ENCODE measurements around the gene CHRM2.

The CHRM2 gene

GRCh38 chr7:136891850-136892249, 23.4 kb downstream of the CHRM2 start:
- DNase-seq (ENCODE audit: low read depth): no peak
- TF ChIP-seq, protein P1, sequence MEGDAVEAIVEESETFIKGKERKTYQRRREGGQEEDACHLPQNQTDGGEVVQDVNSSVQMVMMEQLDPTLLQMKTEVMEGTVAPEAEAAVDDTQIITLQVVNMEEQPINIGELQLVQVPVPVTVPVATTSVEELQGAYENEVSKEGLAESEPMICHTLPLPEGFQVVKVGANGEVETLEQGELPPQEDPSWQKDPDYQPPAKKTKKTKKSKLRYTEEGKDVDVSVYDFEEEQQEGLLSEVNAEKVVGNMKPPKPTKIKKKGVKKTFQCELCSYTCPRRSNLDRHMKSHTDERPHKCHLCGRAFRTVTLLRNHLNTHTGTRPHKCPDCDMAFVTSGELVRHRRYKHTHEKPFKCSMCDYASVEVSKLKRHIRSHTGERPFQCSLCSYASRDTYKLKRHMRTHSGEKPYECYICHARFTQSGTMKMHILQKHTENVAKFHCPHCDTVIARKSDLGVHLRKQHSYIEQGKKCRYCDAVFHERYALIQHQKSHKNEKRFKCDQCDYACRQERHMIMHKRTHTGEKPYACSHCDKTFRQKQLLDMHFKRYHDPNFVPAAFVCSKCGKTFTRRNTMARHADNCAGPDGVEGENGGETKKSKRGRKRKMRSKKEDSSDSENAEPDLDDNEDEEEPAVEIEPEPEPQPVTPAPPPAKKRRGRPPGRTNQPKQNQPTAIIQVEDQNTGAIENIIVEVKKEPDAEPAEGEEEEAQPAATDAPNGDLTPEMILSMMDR (conservative IDR thresholded peaks at IDR 0.05; ENCODE audit: low read length): no peak
- H3K4me3 ChIP-seq (ENCODE audit: low read length): no peak overlapping the region

- no peak for DNase-seq (ENCODE audit: low read depth)
- no peak overlapping the region for H3K4me3 ChIP-seq (ENCODE audit: low read length)
- TF ChIP-seq, protein P1 (conservative IDR thresholded peaks at IDR 0.05; ENCODE audit: low read length): no peak
Measured at GRCh38 chr7:136894789-136895188, 26.3 kb downstream of the CHRM2 start.

- no peak overlapping the region for H3K4me3 ChIP-seq (ENCODE audit: low read length)
- TF ChIP-seq, protein P1 (conservative IDR thresholded peaks at IDR 0.05; ENCODE audit: low read length): no peak
- DNase-seq (ENCODE audit: low read depth): no peak
Measured at GRCh38 chr7:136897676-136898075, 29.2 kb downstream of the CHRM2 start.

DNA sequence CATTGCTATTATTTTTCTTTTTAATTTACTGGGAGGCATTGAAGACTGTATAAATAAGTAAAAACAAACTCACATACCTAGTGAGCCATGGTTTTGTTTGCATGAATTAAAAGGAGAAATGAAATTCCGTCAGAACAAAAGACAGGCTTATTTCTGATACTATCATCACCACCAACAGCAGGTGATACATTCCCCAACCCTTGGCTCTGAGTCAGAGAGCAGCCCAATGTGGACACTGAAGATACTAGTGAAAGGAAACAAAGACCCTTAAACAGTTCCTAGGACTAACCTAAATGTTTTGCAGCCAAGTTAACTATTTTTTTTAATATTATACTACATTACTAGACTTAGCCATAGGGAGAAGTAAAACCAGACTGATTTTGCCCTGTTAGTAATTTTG, 31.6 kb downstream of the CHRM2 start:
- no peak for DNase-seq (ENCODE audit: low read depth)
- TF ChIP-seq, protein P1 (conservative IDR thresholded peaks at IDR 0.05; ENCODE audit: low read length): no peak
- H3K4me3 ChIP-seq (ENCODE audit: low read length): no peak overlapping the region

DNA sequence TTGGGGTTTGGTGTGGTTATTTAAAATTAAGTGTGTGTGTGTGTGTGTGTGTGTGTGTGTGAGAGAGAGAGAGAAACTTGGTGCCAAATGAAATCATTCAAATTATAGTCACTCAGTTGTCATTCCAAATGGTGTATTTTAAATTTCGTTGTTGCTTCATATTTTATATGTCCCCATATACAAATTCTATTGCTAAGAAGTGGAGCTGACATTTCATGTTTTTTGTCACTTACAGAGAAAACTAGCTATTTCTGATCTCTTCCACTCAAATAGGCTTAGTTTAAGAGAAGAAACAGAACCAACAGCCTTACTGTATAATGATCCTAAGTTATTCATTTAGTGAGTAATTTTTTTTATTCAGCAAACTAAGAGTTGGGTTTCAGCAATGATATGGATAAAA, 42.3 kb downstream of the CHRM2 start:
- H3K4me3 ChIP-seq (ENCODE audit: low read length): no peak overlapping the region
- TF ChIP-seq, protein P1 (conservative IDR thresholded peaks at IDR 0.05; ENCODE audit: low read length): no peak
- no peak for DNase-seq (ENCODE audit: low read depth)

DNA sequence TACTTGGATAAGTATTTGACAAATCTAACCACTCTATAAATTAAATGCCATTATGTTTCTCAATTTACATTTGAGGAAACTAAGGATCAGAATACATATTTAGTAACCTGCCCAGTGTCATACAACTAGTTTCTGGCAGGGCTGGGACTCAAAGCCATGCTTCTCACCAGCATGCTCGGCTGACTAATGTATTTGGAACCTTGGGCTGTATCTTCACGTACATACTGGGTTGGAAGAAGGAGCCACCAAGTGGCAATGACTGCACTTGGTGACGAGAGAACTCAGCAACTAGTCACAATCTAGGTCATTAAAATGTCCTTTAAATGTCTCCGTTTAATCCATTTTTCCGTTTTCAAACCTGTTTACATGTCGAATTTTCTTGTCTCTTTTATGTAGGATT, 42.9 kb downstream of the CHRM2 start:
- no peak overlapping the region for H3K4me3 ChIP-seq (ENCODE audit: low read length)
- TF ChIP-seq, protein P1 (conservative IDR thresholded peaks at IDR 0.05; ENCODE audit: low read length): no peak
- peak; percentile 25 for DNase-seq (ENCODE audit: low read depth)

- DNase-seq (ENCODE audit: low read depth): no peak
- H3K4me3 ChIP-seq (ENCODE audit: low read length): no peak overlapping the region
- TF ChIP-seq, protein P1 (conservative IDR thresholded peaks at IDR 0.05; ENCODE audit: low read length): no peak
Measured at GRCh38 chr7:136912339-136912738, 43.9 kb downstream of the CHRM2 start.
